CD4-positive, alpha-beta T cell treated with Interleukin-6 for 4 hours (primary cell): ENCODE results near the gene NR1H2.
A peak's percentile ranks its signal among the peaks of the same experiment; 100 is the strongest.
"Not testable (repeated sequence)": the region's sequence is repeated elsewhere in the genome, so short reads cannot be mapped to it uniquely, and the experiment has no call there.

Experiments used
- DNase-seq: peaks from one replicate; pipeline ENCODE4 v3.0.0-alpha.2; 2020; ENCODE audit warnings: mixed read lengths

The NR1H2 gene

GRCh38 chr19:50379602-50380001, 3.3 kb downstream of the NR1H2 start:
- no peak for DNase-seq

GRCh38 chr19:50380137-50380536, 3.9 kb downstream of the NR1H2 start:
- no peak for DNase-seq

- DNase-seq, result no peak
Measured at GRCh38 chr19:50380751-50381151, 4.5 kb downstream of the NR1H2 start.

- no peak for DNase-seq
Measured at GRCh38 chr19:50381881-50382729, 5.8 kb downstream of the NR1H2 start.

- no peak for DNase-seq
Measured at GRCh38 chr19:50383001-50383851, 7.0 kb downstream of the NR1H2 start.

DNA sequence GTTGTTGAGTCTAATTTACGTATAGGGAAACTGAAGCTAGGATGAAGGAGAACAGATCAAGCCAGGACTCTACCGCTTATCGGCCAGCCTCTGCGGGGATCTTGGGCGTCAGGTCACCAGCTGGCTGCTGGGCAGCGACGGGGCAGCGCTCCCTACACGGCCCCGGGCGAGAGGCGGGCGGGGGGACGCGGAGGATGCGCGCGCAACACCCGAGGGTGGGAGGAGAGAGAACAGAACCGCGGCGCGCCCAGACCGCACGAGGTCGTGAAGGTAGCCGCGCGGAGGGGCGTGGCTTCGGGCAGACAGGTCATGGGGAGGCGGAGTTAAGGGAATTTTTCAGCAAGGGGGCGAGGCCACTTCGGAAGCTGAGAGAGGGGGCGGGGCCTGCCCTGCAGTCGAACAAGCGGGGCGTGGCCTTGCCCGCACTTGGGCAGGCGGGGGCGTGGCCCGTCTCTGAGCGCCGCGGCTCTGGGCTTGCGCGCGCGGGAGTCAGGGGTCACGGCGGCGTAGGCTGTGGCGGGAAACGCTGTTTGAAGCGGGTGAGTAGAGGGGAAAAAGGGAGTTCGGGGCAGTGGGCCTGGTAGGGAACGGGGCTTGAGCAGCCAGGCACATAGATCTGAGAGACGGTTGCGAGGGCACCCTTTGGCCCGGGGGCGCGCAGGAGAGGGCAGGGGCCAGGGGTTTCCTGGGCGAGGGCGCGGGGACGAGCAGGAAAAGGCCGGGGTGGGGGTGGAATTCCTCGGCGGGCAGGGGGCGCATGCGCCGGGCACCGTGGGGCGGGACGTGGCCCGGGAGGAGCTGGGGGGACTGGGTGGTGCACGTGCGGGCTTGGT, 7.8 kb downstream of the NR1H2 start, which contains the start of gene POLD1:
POLD1 (plus strand) TSS at position 496 of the 833 bp plus-strand sequence. CDS start 14,505 bp downstream, outside the sequence.
- peak; percentile 99 for DNase-seq

GRCh38 chr19:50384685-50385535, 8.7 kb downstream of the NR1H2 start:
- no peak for DNase-seq

- DNase-seq, result no peak
Measured at GRCh38 chr19:50387176-50387867, 11.1 kb downstream of the NR1H2 start.

- DNase-seq, result no peak
Measured at GRCh38 chr19:50387868-50388245, 11.6 kb downstream of the NR1H2 start.

DNA sequence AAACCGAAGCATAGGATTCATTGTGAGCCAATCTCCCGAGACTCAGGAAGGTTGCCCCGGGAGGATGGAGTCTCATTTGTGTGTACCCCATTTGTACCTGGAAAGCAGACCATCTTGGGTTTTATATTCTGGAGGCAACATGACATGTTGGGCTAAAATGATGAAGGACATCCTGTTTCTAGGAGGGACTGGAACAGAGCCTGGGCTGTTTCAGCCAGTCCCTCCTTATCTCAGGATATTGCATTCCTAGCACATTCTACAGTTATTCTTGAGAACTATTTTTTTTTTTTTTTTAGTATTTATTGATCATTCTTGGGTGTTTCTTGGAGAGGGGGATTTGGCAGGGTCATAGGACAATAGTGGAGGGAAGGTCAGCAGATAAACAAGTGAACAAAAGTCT, 14.0 kb downstream of the NR1H2 start:
- DNase-seq, result not testable (repeated sequence)

DNA sequence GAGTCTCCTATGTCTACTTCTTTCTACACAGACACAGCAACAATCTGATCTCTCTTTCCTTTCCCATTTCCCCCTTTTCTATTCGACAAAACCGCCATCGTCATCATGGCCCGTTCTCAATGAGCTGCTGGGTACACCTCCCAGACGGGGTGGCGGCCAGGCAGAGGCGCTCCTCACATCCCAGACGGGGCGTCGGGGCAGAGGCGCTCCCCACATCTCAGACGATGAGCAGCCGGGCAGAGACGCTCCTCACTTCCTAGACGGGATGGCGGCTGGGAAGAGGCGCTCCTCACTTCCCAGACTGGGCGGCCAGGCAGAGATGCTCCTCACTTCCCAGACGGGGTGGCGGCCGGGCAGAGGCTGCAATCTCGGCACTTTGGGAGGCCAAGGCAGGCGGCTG, 14.7 kb downstream of the NR1H2 start:
- not testable (repeated sequence) for DNase-seq

DNA sequence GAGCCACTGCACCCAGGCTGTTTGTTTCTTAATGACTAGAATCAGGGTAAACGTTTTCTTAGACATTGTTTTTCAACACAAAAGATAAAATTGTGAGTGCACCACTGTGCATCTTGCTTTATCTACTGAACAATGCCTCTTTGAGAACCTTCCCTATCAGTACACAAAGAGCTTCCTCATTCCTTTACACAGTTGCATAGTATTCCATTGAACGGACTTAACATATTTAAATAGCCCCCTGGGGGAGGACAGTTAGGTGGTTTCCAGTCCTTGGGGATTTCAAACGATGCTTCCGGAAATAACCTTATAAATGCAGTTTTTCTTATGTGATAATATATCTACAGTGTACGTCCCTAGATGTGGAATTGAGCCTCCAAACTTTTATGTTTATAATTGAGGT, 16.5 kb downstream of the NR1H2 start:
- no peak for DNase-seq

- no peak for DNase-seq
Measured at GRCh38 chr19:50393589-50393988, 17.3 kb downstream of the NR1H2 start.

- DNase-seq, result no peak
Measured at GRCh38 chr19:50394017-50394416, 17.8 kb downstream of the NR1H2 start.

DNA sequence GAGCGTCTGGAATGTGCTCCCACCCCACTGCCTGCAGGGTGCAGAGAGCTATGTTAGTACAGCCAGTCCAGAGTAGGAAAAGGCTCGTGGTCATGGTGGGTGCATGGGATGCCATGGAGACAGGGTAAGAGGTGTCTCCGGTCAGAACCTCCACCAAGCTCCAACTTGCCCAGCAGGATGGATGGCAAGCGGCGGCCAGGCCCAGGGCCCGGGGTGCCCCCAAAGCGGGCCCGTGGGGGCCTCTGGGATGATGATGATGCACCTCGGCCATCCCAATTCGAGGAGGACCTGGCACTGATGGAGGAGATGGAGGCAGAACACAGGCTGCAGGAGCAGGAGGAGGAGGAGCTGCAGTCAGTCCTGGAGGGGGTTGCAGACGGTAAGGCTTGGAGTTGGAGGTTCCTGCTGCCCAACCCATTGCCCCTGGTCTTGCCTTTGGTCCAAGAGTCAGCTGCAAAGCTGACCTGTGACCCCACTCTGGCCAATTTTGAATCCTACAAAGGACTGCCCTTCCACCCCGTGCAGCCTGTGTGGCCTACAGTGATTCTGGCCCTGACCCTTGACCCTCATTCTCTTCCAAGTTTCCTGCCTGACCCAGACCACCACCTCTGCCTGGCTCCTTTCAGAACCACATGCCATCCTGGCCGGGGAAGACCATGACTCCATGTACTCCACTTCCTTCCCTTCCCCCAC, 22.6 kb downstream of the NR1H2 start:
- no peak for DNase-seq

- no peak for DNase-seq
Measured at GRCh38 chr19:50399368-50399745, 23.1 kb downstream of the NR1H2 start.

DNA sequence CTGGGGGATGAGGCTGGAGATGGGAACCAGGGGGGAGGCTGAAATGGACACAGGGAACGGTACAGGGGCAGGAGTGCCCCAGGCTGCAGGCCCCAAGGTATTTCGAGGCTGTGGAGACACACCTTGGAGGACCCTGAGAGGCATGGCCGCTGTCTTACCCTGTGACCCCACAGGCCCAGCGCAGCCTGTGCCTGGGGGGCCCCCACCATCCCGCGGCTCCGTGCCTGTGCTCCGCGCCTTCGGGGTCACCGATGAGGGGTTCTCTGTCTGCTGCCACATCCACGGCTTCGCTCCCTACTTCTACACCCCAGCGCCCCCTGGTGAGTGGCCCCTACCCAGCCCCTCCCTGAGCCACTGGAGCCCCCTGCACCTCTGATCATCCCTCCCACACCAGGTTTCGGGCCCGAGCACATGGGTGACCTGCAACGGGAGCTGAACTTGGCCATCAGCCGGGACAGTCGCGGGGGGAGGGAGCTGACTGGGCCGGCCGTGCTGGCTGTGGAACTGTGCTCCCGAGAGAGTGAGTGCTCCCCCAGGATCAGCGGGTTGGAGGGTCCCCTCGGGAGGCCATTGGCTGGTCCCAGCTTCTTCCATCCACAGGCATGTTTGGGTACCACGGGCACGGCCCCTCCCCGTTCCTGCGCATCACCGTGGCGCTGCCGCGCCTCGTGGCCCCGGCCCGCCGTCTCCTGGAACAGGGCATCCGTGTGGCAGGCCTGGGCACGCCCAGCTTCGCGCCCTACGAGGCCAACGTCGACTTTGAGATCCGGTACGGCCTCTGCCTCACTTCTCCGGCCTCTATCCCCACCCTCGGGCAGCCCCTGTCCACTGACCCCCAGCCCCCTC, 25.6 kb downstream of the NR1H2 start:
- peak; percentile 28 for DNase-seq

DNA sequence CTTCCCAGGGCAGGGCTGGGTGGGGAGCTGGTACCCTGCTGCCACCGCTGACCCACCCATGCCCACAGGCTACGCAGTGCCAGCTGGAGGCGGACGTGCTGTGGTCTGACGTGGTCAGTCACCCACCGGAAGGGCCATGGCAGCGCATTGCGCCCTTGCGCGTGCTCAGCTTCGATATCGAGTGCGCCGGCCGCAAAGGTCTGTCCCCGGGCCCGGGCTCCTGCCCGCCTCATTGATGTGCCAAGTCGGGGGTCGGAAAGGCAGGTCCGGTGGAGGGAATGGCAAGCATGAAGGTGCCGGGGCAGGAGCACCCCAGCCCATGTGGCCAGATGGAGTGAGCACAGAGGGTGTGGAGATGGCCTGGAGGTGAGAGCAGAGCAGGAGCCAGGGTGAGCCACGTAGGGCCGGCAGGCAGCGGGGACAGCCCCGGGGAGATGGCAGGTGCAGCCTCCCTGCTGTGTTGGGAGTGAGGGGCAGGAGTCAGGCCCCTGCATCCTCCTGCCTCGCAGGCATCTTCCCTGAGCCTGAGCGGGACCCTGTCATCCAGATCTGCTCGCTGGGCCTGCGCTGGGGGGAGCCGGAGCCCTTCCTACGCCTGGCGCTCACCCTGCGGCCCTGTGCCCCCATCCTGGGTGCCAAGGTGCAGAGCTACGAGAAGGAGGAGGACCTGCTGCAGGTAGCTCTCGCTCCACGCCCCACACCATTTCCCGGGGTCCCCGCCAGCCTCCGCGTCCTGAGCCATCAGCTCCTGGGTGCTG, 26.5 kb downstream of the NR1H2 start:
- DNase-seq, result no peak
